HCT116 (cell line): Measurements from ENCODE around the gene VWA1.

Experiments
- CTCF ChIP-seq, 3 experiments: fragments of 200-600 bp in 1 of 3; sonication (generic) in 1 of 3; IDR thresholded peaks in 2 of 3; conservative IDR thresholded peaks in 1 of 3; 2 replicates each; pipeline ENCODE4 v1.5.1; 2012 to 2017; ENCODE audit warnings: low read depth in 2 of 3, low read length in 2 of 3, antibody characterized with exemption in 1 of 3, borderline replicate concordance in 1 of 3, control low read depth in 1 of 3, mild to moderate bottlenecking in 1 of 3, mixed read lengths in 1 of 3, mixed run types in 1 of 3, moderate library complexity in 1 of 3; ENCODE audit not compliant: insufficient read depth in 1 of 3
- EZH2 ChIP-seq: fragments of 200-600 bp; sonication (generic); IDR thresholded peaks from 2 replicates; pipeline ENCODE4 v1.6.1; 2017; ENCODE audit warnings: antibody characterized with exemption, mixed run types
- EZH2phosphoT487 ChIP-seq: fragments of 200-600 bp; IDR thresholded peaks from 2 replicates; pipeline ENCODE4 v1.6.1; 2018; ENCODE audit warnings: antibody characterized with exemption, borderline replicate concordance
- SRF ChIP-seq: IDR thresholded peaks from 2 replicates; pipeline ENCODE4 v1.6.1; 2012; ENCODE audit warnings: low read depth
- TF ChIP-seq, protein P1 (sequence below): IDR thresholded peaks from 2 replicates; pipeline ENCODE4 v1.6.1; 2012

DNA sequence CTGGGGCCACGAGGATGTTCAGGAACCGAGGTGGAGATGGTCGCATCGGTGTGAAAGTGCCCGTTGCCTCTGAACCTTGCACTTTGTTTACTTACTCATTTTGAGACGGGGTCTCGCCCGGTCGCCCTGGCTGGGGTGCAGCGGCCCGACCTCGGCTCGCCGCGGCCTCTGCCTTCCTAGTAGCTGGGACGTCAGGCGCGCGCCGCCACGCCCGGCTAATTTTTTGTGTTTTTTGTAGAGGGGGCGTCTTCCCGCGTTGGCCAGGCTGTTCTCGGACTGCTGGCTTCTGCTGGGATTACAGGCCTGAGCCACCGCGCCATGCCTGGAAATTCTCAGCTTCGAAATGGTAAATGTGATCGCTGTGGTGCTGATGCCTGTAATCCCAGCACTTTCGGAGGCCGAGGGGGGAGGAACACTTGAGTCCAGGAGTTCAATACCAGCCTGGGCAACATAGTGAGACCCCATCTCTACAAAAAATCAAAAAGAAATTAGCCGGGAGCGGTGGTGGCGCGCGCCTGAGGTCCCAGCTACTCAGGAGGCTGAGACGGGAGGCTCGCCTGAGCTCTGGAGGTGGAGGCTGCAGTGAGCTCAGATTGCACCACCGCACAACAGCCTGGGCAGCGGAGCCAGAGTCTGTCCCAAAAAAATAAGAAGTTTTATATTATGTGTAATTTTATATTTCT lies 27.7 kb upstream of the VWA1 start:
- TF ChIP-seq CTCF (IDR thresholded peaks at IDR 0.05 in 2 of 3, conservative IDR thresholded peaks at IDR 0.05 in 1 of 3; ENCODE audit: borderline replicate concordance in 1 of 3, insufficient read depth in 1 of 3, low read depth in 2 of 3, low read length in 2 of 3), result no peak
- TF ChIP-seq EZH2, result no peak
- TF ChIP-seq EZH2phosphoT487, result no peak
- TF ChIP-seq, protein P1, sequence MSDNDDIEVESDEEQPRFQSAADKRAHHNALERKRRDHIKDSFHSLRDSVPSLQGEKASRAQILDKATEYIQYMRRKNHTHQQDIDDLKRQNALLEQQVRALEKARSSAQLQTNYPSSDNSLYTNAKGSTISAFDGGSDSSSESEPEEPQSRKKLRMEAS, result no peak
- TF ChIP-seq SRF, result no peak
